ENCODE data around the gene TAS2R46. TPM values are rescaled to one million over a fixed set of nuclear protein-coding genes. Genes with fewer than 3 reads are reported as not detected.
"Not testable (repeated sequence)": the region's sequence is repeated elsewhere in the genome, so short reads cannot be mapped to it uniquely, and the experiment has no call there.

Gene TAS2R46
- total RNA-seq, 2 experiments from 2014 or later, result 1.5 to 1.6 TPM

DNA sequence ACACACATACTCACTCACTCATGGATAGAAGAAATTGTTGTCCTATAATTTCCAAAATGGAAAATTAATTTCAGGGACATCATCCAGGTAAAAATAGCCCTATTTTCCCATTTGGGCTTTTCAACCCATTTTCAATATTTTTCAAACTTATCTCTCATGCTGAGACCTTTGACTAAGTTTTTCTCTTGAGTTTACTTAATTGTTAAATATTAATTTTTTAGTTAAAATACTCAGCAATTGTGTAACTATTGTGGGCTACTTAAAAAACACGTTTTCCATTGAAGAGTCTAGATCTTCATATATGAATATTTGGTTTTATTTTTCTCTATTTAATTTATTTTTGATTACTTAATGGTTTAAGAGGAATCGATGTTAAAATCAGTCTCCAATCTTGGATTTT lies 44.2 kb upstream of the TAS2R46 start:
- Mint-ChIP-seq H3K4me1 (ENCODE audit: low read depth) (peaks cover 41% of the 10 kb centered on the region), H3K4me3 (no peak overlapping the region), H3K27ac (no peak overlapping the region), H3K36me3 (ENCODE audit: low read depth) (peaks cover 93% of the 10 kb centered on the region), H3K9me3 (peaks cover 7% of the 10 kb centered on the region), H3K27me3 (no peaks in the 10 kb centered on the region)
- Histone ChIP-seq H3K9me3 (ENCODE audit: control insufficient read depth in 1 of 2, insufficient read depth in 1 of 2, low read length in 2 of 2) (peaks cover 0 to 5% of the 10 kb centered on the region in 2 experiments), H3K36me3 (ENCODE audit: insufficient read depth, low read length) (no peaks in the 10 kb centered on the region), H3K27me3 (ENCODE audit: control insufficient read depth in 1 of 2, insufficient read depth in 2 of 2, low read length in 2 of 2) (no peaks in the 10 kb centered on the region), H3K4me3 (ENCODE audit: low read length) (no peak overlapping the region), H3K27ac (ENCODE audit: low read depth in 1 of 2, low read length in 2 of 2) (no peak overlapping the region), H3K4me1 (ENCODE audit: insufficient read depth, low read length) (peaks cover 9% of the 10 kb centered on the region)
- ATAC-seq (ENCODE audit: poor library complexity), result no peak
- ChIA-PET CTCF (no interaction called here), POLR2A (no interaction called here)
- TF ChIP-seq, protein P1, sequence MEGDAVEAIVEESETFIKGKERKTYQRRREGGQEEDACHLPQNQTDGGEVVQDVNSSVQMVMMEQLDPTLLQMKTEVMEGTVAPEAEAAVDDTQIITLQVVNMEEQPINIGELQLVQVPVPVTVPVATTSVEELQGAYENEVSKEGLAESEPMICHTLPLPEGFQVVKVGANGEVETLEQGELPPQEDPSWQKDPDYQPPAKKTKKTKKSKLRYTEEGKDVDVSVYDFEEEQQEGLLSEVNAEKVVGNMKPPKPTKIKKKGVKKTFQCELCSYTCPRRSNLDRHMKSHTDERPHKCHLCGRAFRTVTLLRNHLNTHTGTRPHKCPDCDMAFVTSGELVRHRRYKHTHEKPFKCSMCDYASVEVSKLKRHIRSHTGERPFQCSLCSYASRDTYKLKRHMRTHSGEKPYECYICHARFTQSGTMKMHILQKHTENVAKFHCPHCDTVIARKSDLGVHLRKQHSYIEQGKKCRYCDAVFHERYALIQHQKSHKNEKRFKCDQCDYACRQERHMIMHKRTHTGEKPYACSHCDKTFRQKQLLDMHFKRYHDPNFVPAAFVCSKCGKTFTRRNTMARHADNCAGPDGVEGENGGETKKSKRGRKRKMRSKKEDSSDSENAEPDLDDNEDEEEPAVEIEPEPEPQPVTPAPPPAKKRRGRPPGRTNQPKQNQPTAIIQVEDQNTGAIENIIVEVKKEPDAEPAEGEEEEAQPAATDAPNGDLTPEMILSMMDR (IDR thresholded peaks at IDR 0.05), result no peak
- DNase-seq, result no peak
- intact Hi-C loops (cut with DNase I, micrococcal nuclease), result no loop called here

DNA sequence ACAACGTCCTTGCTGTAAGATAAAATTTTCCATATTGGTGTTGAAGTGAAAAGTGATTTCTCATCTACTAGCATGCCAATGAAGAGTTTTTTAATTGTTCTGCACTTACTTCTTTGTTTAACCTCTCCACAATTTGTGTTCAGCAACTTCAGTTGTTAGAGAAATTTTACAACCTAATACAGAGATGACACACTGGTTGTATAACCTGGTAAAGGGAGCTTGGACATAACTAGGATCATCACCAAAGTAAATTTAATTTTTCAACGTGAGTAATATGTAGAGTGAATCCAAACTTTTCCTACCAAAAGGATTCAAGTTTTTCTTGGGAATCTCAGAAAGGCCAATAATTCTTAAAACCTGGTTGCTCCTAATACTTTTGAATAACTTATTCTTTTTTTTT lies 43.5 kb upstream of the TAS2R46 start:
- Histone ChIP-seq H3K27ac (ENCODE audit: low read depth in 1 of 2, low read length in 2 of 2) (no peak overlapping the region), H3K27me3 (ENCODE audit: control insufficient read depth in 1 of 2, insufficient read depth in 2 of 2, low read length in 2 of 2) (no peaks in the 10 kb centered on the region), H3K9me3 (ENCODE audit: control insufficient read depth in 1 of 2, insufficient read depth in 1 of 2, low read length in 2 of 2) (peaks cover 0 to 5% of the 10 kb centered on the region in 2 experiments), H3K4me3 (ENCODE audit: low read length) (no peak overlapping the region), H3K36me3 (ENCODE audit: insufficient read depth, low read length) (no peaks in the 10 kb centered on the region), H3K4me1 (ENCODE audit: insufficient read depth, low read length) (peaks cover 9% of the 10 kb centered on the region)
- Mint-ChIP-seq H3K36me3 (ENCODE audit: low read depth) (peaks cover 89% of the 10 kb centered on the region), H3K9me3 (peaks cover 4% of the 10 kb centered on the region), H3K27me3 (no peaks in the 10 kb centered on the region), H3K27ac (no peak overlapping the region), H3K4me1 (ENCODE audit: low read depth) (peaks cover 34% of the 10 kb centered on the region), H3K4me3 (no peak overlapping the region)
- intact Hi-C loops (cut with DNase I, micrococcal nuclease), result no loop called here
- TF ChIP-seq, protein P1 (IDR thresholded peaks at IDR 0.05), result no peak
- DNase-seq, result no peak
- no peak for ATAC-seq (ENCODE audit: poor library complexity)
- ChIA-PET CTCF (no interaction called here), POLR2A (no interaction called here)

DNA sequence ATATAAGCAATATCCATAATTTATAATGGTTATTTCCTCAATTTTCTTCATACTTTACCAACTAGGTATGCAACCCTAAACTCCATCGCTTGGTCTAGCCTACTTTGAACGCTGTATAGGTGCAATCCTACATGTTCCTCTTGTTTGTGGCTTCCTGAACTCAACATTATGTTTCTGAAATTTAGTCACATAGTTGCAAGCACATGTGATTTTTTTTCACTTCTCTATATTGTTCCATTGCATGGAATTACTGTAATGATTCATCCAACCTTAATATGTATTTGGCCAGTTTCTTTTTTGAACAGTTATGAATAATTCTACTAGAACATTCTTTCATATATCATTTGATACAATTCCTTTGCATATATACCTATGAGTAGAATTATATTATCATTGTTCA lies 32.8 kb upstream of the TAS2R46 start:
- H3K4me3 Mint-ChIP-seq; H3K27me3 ChIP-seq (ENCODE audit: control insufficient read depth in 1 of 2, insufficient read depth in 2 of 2, low read length in 2 of 2); H3K9me3 ChIP-seq (ENCODE audit: control insufficient read depth in 1 of 2, insufficient read depth in 1 of 2, low read length in 2 of 2); H3K36me3 ChIP-seq (ENCODE audit: insufficient read depth, low read length); H3K9me3 Mint-ChIP-seq; DNase-seq; H3K4me1 ChIP-seq (ENCODE audit: insufficient read depth, low read length); ATAC-seq (ENCODE audit: poor library complexity); H3K4me3 ChIP-seq (ENCODE audit: low read length); H3K27ac ChIP-seq (ENCODE audit: low read depth in 1 of 2, low read length in 2 of 2); CTCF ChIA-PET; H3K27ac Mint-ChIP-seq; H3K27me3 Mint-ChIP-seq; intact Hi-C loops (cut with DNase I, micrococcal nuclease); POLR2A ChIA-PET: not testable (repeated sequence)
- Mint-ChIP-seq H3K4me1 (ENCODE audit: low read depth) (peaks cover 26% of the 10 kb centered on the region), H3K36me3 (ENCODE audit: low read depth) (peaks cover 68% of the 10 kb centered on the region)

DNA sequence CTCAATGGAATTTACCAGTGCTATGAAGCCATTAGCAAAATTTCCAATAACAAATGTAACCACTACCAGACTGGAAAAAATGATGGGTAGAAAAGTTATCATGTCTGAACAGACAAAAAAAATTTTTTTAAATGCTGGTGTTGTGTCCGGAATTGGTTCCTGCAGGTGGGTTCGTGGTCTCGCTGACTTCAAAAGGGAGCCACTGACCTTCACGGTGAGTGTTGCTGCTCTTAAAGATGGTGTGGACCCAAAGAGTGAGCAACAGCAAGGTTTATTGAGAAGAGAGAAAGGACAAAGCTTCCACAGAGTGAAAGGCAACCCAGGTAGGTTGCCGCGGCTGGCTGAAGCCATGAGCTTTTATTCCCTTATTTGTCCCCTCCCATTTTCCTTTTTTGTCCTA lies 30.0 kb upstream of the TAS2R46 start, which contains the start of gene TAS2R43:
TAS2R43 (minus strand) TSS at position 186 of the 400 bp plus-strand sequence; CDS start at position 102, 84 bp downstream.
- no peak within 1 kb of the TSS for H3K4me3 Mint-ChIP-seq
- TF ChIP-seq, protein P1 (IDR thresholded peaks at IDR 0.05), result no peak
- DNase-seq (no peak), ATAC-seq (ENCODE audit: poor library complexity) (no peak)
- H3K4me1 ChIP-seq (ENCODE audit: insufficient read depth, low read length), result no peaks in the 10 kb centered on the region
- H3K9me3 Mint-ChIP-seq, result no peaks in the 10 kb centered on the region
- no peaks in the 10 kb centered on the region for H3K27me3 Mint-ChIP-seq
- H3K9me3 ChIP-seq (ENCODE audit: control insufficient read depth in 1 of 2, insufficient read depth in 1 of 2, low read length in 2 of 2), result no peaks in the 10 kb centered on the region
- H3K27ac ChIP-seq (ENCODE audit: low read depth in 1 of 2, low read length in 2 of 2), result no peak within 1 kb of the TSS
- H3K27me3 ChIP-seq (ENCODE audit: control insufficient read depth in 1 of 2, insufficient read depth in 2 of 2, low read length in 2 of 2), result no peaks in the 10 kb centered on the region
- no peaks in the 10 kb centered on the region for H3K36me3 ChIP-seq (ENCODE audit: insufficient read depth, low read length)
- intact Hi-C loops (cut with DNase I, micrococcal nuclease), result no loop called here
- H3K4me3 ChIP-seq (ENCODE audit: low read length), result no peak within 1 kb of the TSS
- ChIA-PET CTCF (no interaction called here), POLR2A (no interaction called here)
- no peak within 1 kb of the TSS for H3K27ac Mint-ChIP-seq
- H3K4me1 Mint-ChIP-seq (ENCODE audit: low read depth), result peaks cover 18% of the 10 kb centered on the region
- H3K36me3 Mint-ChIP-seq (ENCODE audit: low read depth), result peaks cover 65% of the 10 kb centered on the region

Measured in CD4-positive, alpha-beta T cell (primary cell).